Thoracic aorta (tissue), 2 donors: Measurements from ENCODE around the gene SNX25. TPM values are rescaled to one million over a fixed set of nuclear protein-coding genes. Genes with fewer than 3 reads are reported as not detected.

Experiments
- ATAC-seq: fragments of 150-250 bp; one replicate; pipeline ENCODE4 v1.8.0; 2017; ENCODE audit warnings: low read depth; ENCODE audit not compliant: insufficient number of reproducible peaks, low FRiP score
- DNase-seq: peaks from one replicate; pipeline ENCODE4 v3.0.0-alpha.2; 2020; ENCODE audit warnings: low spot score
- H3K27ac ChIP-seq, 2 donors: fragments of 200-600 bp; sonication (generic); 1 replicate in 1 of 2; 2 replicates in 1 of 2; pipeline ENCODE4 v1.5.1; 2016; ENCODE audit warnings: mild to moderate bottlenecking in 2 of 2, moderate library complexity in 2 of 2
- H3K27me3 ChIP-seq: fragments of 200-600 bp; sonication (generic); replicated peaks from 2 replicates; pipeline ENCODE4 v1.6.0; 2016; ENCODE audit warnings: mild to moderate bottlenecking; ENCODE audit not compliant: insufficient read depth
- H3K36me3 ChIP-seq: fragments of 200-600 bp; sonication (generic); one replicate; pipeline ENCODE4 v1.5.1; 2016
- H3K4me1 ChIP-seq, 2 donors: fragments of 200-600 bp; sonication (generic); 1 replicate in 1 of 2; 2 replicates in 1 of 2; pipeline versions ENCODE4 v1.5.1 to v1.6.0; 2016; ENCODE audit warnings: low read depth in 2 of 2, mild to moderate bottlenecking in 1 of 2; ENCODE audit not compliant: control insufficient read depth in 1 of 2
- H3K4me3 ChIP-seq: fragments of 200-600 bp; sonication (generic); 2 replicates; pipeline ENCODE4 v1.5.1; 2016; ENCODE audit warnings: mild to moderate bottlenecking
- H3K9me3 ChIP-seq: fragments of 200-600 bp; sonication (generic); 2 replicates; pipeline ENCODE4 v1.5.1; 2016
- total RNA-seq, 2 donors: library from RNA; depleted of rRNA; stranded (reverse); fragments of >200 nt; gene quantifications; one replicate each; pipeline versions ENCODE4 v1.1.0 to v1.2.3, GENCODE V29; 2016
- TF ChIP-seq, protein P1 (sequence below): fragments of 200-600 bp; sonication (generic); IDR thresholded peaks from one replicate; pipeline ENCODE4 v1.5.1; 2019; ENCODE audit warnings: antibody characterized with exemption

The SNX25 gene
- total RNA-seq, 2 donors from 2014 or later, result 31.3 to 38.0 TPM

DNA sequence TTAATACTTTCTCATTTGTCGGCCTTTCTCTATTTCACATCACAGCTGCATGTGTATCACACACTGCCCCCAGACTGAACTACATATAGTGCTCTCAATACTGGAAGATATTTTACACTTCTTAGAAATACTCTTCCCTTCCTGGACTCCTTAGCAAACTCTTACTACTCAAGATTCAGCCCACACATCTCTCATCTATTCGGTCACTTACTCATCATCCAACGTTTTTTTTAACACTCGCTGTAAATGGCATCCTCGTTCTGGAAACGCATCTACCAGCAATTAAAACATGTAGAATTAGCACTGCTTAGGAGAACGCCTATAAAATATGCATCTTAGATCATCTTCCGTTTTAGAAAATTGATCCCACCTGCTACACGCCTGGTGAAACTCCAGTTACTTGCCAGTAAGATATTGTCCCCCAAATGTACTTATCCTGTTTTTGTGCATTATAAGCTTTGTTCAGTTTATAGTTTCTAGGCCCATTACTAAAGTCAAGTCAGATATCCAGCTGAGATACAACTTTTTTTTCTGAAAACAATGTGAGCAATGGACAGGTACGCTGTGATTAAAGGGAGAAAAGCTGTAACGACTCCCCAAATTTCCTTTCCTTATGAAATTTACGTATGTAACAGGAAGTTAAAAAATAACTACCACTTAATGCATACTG is 185.3 kb downstream of the SNX25 start:
- Histone ChIP-seq H3K27me3 (no peaks in the 10 kb centered on the region), H3K36me3 (no peaks in the 10 kb centered on the region), H3K9me3 (no peaks in the 10 kb centered on the region), H3K4me3 (peak overlapping the region; percentile 95), H3K27ac (peak overlapping the region in 1 of 2 donors; percentile 98), H3K4me1 (peaks cover 6 to 21% of the 10 kb centered on the region in 2 donors)
- DNase-seq, result no peak
- TF ChIP-seq, protein P1, sequence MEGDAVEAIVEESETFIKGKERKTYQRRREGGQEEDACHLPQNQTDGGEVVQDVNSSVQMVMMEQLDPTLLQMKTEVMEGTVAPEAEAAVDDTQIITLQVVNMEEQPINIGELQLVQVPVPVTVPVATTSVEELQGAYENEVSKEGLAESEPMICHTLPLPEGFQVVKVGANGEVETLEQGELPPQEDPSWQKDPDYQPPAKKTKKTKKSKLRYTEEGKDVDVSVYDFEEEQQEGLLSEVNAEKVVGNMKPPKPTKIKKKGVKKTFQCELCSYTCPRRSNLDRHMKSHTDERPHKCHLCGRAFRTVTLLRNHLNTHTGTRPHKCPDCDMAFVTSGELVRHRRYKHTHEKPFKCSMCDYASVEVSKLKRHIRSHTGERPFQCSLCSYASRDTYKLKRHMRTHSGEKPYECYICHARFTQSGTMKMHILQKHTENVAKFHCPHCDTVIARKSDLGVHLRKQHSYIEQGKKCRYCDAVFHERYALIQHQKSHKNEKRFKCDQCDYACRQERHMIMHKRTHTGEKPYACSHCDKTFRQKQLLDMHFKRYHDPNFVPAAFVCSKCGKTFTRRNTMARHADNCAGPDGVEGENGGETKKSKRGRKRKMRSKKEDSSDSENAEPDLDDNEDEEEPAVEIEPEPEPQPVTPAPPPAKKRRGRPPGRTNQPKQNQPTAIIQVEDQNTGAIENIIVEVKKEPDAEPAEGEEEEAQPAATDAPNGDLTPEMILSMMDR, result no peak
- no peak for ATAC-seq

- ATAC-seq (no peak), DNase-seq (no peak)
- Histone ChIP-seq H3K9me3 (no peaks in the 10 kb centered on the region), H3K4me3 (peak within 1 kb of the TSS; percentile 95), H3K4me1 (peaks cover 6 to 26% of the 10 kb centered on the region in 2 donors), H3K27me3 (no peaks in the 10 kb centered on the region), H3K36me3 (no peaks in the 10 kb centered on the region), H3K27ac (peak within 1 kb of the TSS; percentile 98)
- TF ChIP-seq, protein P1, result no peak
Observed at GRCh38 chr4:185395238-185395955, 186.0 kb downstream of the SNX25 start, which contains the start of gene LRP2BP. Gene LRP2BP (minus strand): TSS chr4:185395924. CDS start chr4:185378186, 17,738 bp downstream.

- no peaks in the 10 kb centered on the region for H3K27me3 ChIP-seq
- H3K9me3 ChIP-seq, result no peaks in the 10 kb centered on the region
- H3K4me1 ChIP-seq, result peaks cover 9 to 34% of the 10 kb centered on the region in 2 donors
- H3K4me3 ChIP-seq, result peak overlapping the region; percentile 95
- ATAC-seq, result peak; percentile 87
- peak overlapping the region; percentile 98 for H3K27ac ChIP-seq
- peak; percentile 80 for DNase-seq
- H3K36me3 ChIP-seq, result no peaks in the 10 kb centered on the region
- TF ChIP-seq, protein P1, result no peak
Observed at GRCh38 chr4:185395956-185396723, 186.7 kb downstream of the SNX25 start.

- TF ChIP-seq, protein P1, result peak; percentile 30
- peak; percentile 13 for ATAC-seq
- no peaks in the 10 kb centered on the region for H3K27me3 ChIP-seq
- H3K36me3 ChIP-seq, result no peaks in the 10 kb centered on the region
- peaks cover 9 to 41% of the 10 kb centered on the region in 2 donors for H3K4me1 ChIP-seq
- H3K27ac ChIP-seq, result peak within 1 kb of the TSS; percentile 98
- no peak for DNase-seq
- H3K9me3 ChIP-seq, result no peaks in the 10 kb centered on the region
- H3K4me3 ChIP-seq, result peak within 1 kb of the TSS; percentile 95
Observed at GRCh38 chr4:185396724-185397385, 187.5 kb downstream of the SNX25 start, which contains the start of gene ANKRD37. Gene ANKRD37 (plus strand): TSS chr4:185396841. CDS start chr4:185396924, 83 bp downstream.
